ENCODE data around the gene SNAP29. TPM values are rescaled to one million over a fixed set of nuclear protein-coding genes. Genes with fewer than 3 reads are reported as not detected.

SNAP29 gene
- total RNA-seq, 1 experiment from 2014 or later, result 17.9 TPM

GRCh38 chr22:20885017-20885556, 26.3 kb downstream of the SNAP29 start:
- Histone ChIP-seq H2BK120ac (ENCODE audit: low read depth, low read length, poor library complexity, severe bottlenecking) (no peak overlapping the region), H4K5ac (ENCODE audit: insufficient read length, low read depth, low read length) (no peak overlapping the region), H2BK5ac (ENCODE audit: insufficient read length, low read length) (no peak overlapping the region), H4K8ac (replicated peaks; ENCODE audit: insufficient read length, low read depth, low read length) (no peak overlapping the region), H3K4ac (ENCODE audit: low read depth, low read length) (no peak overlapping the region), H3K23me2 (ENCODE audit: insufficient read length, low read depth, low read length, poor library complexity, severe bottlenecking) (no peaks in the 10 kb centered on the region), H3K23ac (ENCODE audit: insufficient read length, low read depth, low read length) (no peak overlapping the region), H3K79me1 (ENCODE audit: insufficient read depth, low read depth, low read length, poor library complexity, severe bottlenecking) (no peaks in the 10 kb centered on the region), H4K91ac (ENCODE audit: insufficient read length, low read depth, low read length) (no peak overlapping the region), H3K56ac (ENCODE audit: insufficient read length, low read depth, low read length) (no peak overlapping the region), H4K20me1 (ENCODE audit: control insufficient read depth, insufficient read depth, insufficient read length) (no peaks in the 10 kb centered on the region), H3T11ph (ENCODE audit: low read length) (no peak overlapping the region), H3K9me3 (ENCODE audit: control insufficient read depth, low read depth, low read length) (no peaks in the 10 kb centered on the region), H2BK15ac (ENCODE audit: low read depth, low read length) (no peak overlapping the region), H3K27me3 (ENCODE audit: insufficient read depth, low read length) (no peaks in the 10 kb centered on the region), H2BK12ac (ENCODE audit: insufficient read length, low read depth, low read length) (no peak overlapping the region), H3K18ac (ENCODE audit: insufficient read length, low read depth, low read length) (no peak overlapping the region), H2AFZ (ENCODE audit: low read length) (no peak overlapping the region), H2BK20ac (ENCODE audit: low read depth, low read length, poor library complexity, severe bottlenecking) (no peak overlapping the region), H3K27ac (ENCODE audit: insufficient read length, low read depth, low read length) (no peak overlapping the region), H3K79me2 (ENCODE audit: insufficient read depth, low read length) (no peaks in the 10 kb centered on the region), H2AK5ac (ENCODE audit: insufficient read length, low read length) (no peak overlapping the region), H3K9ac (ENCODE audit: extremely low read depth, insufficient read length, low read length) (no peak overlapping the region), H3K14ac (ENCODE audit: insufficient read depth, low read length) (no peak overlapping the region), H3K4me1 (ENCODE audit: insufficient read depth, low read length) (no peaks in the 10 kb centered on the region), H3K4me2 (ENCODE audit: insufficient read depth, insufficient read length, low read length) (no peak overlapping the region)
- no peak for DNase-seq
- Mint-ChIP-seq H3K27ac (peak overlapping the region in 1 of 3 experiments; percentile 66; a peak in 2 of 7 replicates), H3K9me3 (no peaks in the 10 kb centered on the region), H3K4me3 (no peak overlapping the region), H3K4me1 (peaks cover 3 to 4% of the 10 kb centered on the region in 2 experiments; a peak in 1 of 4 replicates), H3K36me3 (ENCODE audit: insufficient read depth in 1 of 3, low read depth in 3 of 3) (peaks cover 3 to 58% (median 25%) of the 10 kb centered on the region in 3 experiments; a peak in 5 of 7 replicates), H3K27me3 (ENCODE audit: low read depth) (no peaks in the 10 kb centered on the region)
- TF ChIP-seq CTCF (conservative IDR thresholded peaks at IDR 0.05), result no peak
- WGBS (ENCODE audit: extremely low coverage, insufficient read length, low lambda C conversion rate), result no CpG with 5 or more reads among the region's 8 CpGs

Measured in H9 (cell line).